HCT116 (cell line): ENCODE data around the gene PHF21A.

ENCODE experiments used
- CEBPB ChIP-seq: IDR thresholded peaks from 2 replicates; pipeline ENCODE4 v1.6.1; 2012; ENCODE audit warnings: low read depth
- CTCF ChIP-seq, 3 experiments: fragments of 200-600 bp in 1 of 3; sonication (generic) in 1 of 3; IDR thresholded peaks in 2 of 3; conservative IDR thresholded peaks in 1 of 3; 2 replicates each; pipeline ENCODE4 v1.5.1; 2012 to 2017; ENCODE audit warnings: low read depth in 2 of 3, low read length in 2 of 3, antibody characterized with exemption in 1 of 3, borderline replicate concordance in 1 of 3, control low read depth in 1 of 3, mild to moderate bottlenecking in 1 of 3, mixed read lengths in 1 of 3, mixed run types in 1 of 3, moderate library complexity in 1 of 3; ENCODE audit not compliant: insufficient read depth in 1 of 3
- EZH2 ChIP-seq: fragments of 200-600 bp; sonication (generic); IDR thresholded peaks from 2 replicates; pipeline ENCODE4 v1.6.1; 2017; ENCODE audit warnings: antibody characterized with exemption, mixed run types
- EZH2phosphoT487 ChIP-seq: fragments of 200-600 bp; IDR thresholded peaks from 2 replicates; pipeline ENCODE4 v1.6.1; 2018; ENCODE audit warnings: antibody characterized with exemption, borderline replicate concordance
- FOSL1 ChIP-seq: IDR thresholded peaks from 2 replicates; pipeline ENCODE4 v1.6.1; 2012; ENCODE audit warnings: low read depth
- POLR2A ChIP-seq: IDR thresholded peaks from 2 replicates; pipeline ENCODE4 v1.7.0; 2011; ENCODE audit warnings: borderline replicate concordance; ENCODE audit not compliant: insufficient read depth, insufficient read length; ENCODE audit errors: extremely low read depth
- POLR2AphosphoS5 ChIP-seq: IDR thresholded peaks from 2 replicates; pipeline ENCODE4 v1.6.1; 2011; ENCODE audit warnings: mild to moderate bottlenecking, low read depth, low read length, moderate library complexity
- RAD21 ChIP-seq: IDR thresholded peaks from 2 replicates; pipeline ENCODE4 v1.6.1; 2012; ENCODE audit warnings: low read depth, mild to moderate bottlenecking
- SIN3A ChIP-seq: IDR thresholded peaks from 2 replicates; pipeline ENCODE4 v1.6.1; 2012; ENCODE audit warnings: low read depth
- TCF7L2 ChIP-seq: IDR thresholded peaks from 2 replicates; pipeline ENCODE4 v1.7.0; 2011; ENCODE audit warnings: borderline replicate concordance, inconsistent platforms; ENCODE audit not compliant: insufficient read depth, insufficient read length; ENCODE audit errors: extremely low read depth
- YY1 ChIP-seq: IDR thresholded peaks from 2 replicates; pipeline ENCODE4 v1.6.1; 2011; ENCODE audit warnings: low read length, low read depth, moderate library complexity, mild to moderate bottlenecking; ENCODE audit not compliant: insufficient replicate concordance; ENCODE audit errors: extremely low read depth
- ZNF274 ChIP-seq: fragments of 200-500 bp; sonication (Bioruptor generic); IDR thresholded peaks from 2 replicates; pipeline ENCODE4 v1.6.1; 2014; ENCODE audit warnings: mild to moderate bottlenecking, low read depth, low read length, inconsistent platforms
- TF ChIP-seq, protein P1 (sequence below): IDR thresholded peaks from 2 replicates; pipeline ENCODE4 v1.6.1; 2012

- TF ChIP-seq CTCF (IDR thresholded peaks at IDR 0.05 in 2 of 3, conservative IDR thresholded peaks at IDR 0.05 in 1 of 3; ENCODE audit: borderline replicate concordance in 1 of 3, insufficient read depth in 1 of 3, low read depth in 2 of 3, low read length in 2 of 3) (no peak), EZH2 (no peak), ZNF274 (no peak), FOSL1 (no peak), POLR2A (no peak), RAD21 (no peak), POLR2AphosphoS5 (no peak), EZH2phosphoT487 (no peak), YY1 (no peak), TCF7L2 (no peak), SIN3A (no peak), CEBPB (no peak)
- TF ChIP-seq, protein P1, sequence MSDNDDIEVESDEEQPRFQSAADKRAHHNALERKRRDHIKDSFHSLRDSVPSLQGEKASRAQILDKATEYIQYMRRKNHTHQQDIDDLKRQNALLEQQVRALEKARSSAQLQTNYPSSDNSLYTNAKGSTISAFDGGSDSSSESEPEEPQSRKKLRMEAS, result no peak
Observed at GRCh38 chr11:46099963-46100316, 21.3 kb downstream of the PHF21A start.
